GM19023 (cell line): Measurements from ENCODE around the gene TLDC2.
A peak's percentile ranks its signal among the peaks of the same experiment; 100 is the strongest.
"Not testable (repeated sequence)": the region's sequence is repeated elsewhere in the genome, so short reads cannot be mapped to it uniquely, and the experiment has no call there.

Experiments
- ATAC-seq: cut with Tn5 transposase; IDR thresholded peaks from one replicate; pipeline ENCODE4 v1.9.1; 2021; ENCODE audit warnings: mild to moderate bottlenecking, moderate library complexity; ENCODE audit not compliant: unreplicated experiment

TLDC2 gene

GRCh38 chr20:36866681-36867495 is 9.1 kb upstream of the TLDC2 start:
- ATAC-seq, result no peak

DNA sequence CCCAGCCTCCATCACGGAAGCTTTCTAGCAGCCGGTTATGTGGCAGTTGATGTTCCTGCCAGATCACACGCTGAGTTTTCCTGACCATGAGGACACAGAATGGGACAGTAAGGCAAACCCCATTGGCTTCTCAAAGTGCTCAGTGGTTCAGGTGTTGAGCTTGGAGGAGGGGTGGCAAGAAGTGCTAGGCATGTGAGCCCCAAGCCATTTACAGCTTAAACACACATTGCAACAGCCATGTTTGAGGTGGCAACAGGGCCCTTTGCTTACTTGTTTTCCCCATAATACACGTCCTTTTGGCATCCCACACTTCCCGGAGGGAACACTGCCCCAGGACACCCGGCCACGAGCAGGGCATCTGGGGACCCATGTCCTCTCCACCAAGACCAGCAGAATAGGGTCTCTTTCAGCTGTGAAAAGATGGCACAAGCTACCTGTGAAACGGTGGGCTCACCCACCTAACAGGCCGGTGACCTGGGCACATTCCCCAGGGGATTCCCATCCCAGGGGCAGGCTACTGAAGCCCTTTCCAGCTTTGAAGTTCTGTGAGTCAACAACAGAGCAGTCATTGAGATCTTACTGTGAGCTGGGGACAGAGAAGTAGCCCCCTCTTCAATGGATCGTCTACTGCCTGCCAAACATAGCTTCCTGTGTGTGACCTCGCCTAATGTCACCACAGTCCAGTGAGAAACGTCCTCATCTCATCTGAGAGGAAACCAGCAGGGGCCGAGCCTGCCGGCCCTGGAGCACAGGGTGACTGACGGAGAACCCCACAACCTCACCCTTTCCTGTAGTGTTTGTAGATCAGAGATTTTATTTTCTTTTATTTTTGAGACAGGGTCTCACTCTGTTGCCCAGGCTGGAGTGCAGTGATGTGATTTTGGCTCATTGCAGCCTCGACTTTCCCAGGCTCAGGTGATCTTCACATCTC is 4.0 kb upstream of the TLDC2 start:
- no peak for ATAC-seq

- no peak for ATAC-seq
Measured at GRCh38 chr20:36872852-36873251, 3.1 kb upstream of the TLDC2 start.

DNA sequence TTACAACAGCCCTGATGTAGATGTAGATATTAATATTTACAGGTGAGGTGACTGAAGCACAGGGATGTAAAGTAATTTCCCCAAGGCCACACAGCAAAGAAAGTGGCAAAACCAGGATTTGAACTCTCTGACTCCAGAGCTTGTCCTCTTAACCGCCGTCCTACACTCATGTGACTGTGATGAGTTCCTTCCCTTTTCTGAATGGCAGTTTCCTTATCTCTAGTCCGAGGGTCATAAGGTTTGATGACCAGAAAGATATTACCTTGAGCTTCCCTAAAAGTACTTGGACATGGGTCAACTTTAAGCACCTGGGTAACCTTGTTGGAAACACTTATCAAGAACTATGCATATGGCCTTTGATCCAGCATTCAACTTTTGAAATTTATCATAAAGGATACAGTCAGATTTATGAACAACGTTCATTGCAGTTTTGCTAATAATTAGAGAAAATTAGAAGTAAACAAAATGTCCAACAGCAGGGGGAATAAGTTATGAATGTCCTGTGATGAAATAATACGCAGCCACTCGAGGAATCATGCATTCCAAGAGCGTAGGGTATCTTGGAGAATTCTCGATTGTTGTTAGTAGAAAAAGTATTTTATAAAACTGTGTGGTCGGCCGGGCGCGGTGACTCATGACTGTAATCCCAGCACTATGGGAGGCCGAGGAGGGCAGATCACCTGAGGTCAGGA is 2.3 kb upstream of the TLDC2 start:
- ATAC-seq, result no peak

GRCh38 chr20:36875093-36875492 is 845 bp upstream of the TLDC2 start:
- ATAC-seq, result not testable (repeated sequence)

- no peak for ATAC-seq
Measured at GRCh38 chr20:36876473-36876833, 515 bp downstream of the TLDC2 start.

- no peak for ATAC-seq
Measured at GRCh38 chr20:36878941-36879340, 3.0 kb downstream of the TLDC2 start.

DNA sequence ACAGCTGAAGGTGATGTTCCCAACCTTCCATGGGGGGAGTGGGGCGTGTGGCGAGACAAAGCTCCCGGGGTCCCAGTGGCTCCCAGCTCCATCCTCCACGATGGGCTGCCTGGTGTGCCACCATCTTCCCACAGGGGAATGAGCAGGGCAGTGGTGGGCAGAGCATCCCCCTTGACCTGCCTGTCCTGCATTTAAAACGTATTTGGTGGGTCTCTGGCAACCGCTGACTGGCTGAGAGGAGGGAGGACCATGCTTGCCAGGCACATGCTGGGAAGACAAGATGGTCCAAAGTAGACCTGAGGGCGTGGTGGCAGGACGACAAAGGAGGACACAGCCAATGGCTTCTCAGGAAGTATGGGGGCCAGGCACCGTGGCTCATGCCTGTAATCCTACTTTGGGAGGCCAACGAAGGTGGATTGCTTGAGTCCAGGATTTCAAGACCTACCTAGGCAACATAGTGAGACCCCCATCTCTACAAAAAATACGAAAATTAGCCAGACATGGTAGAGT is 4.9 kb downstream of the TLDC2 start:
- ATAC-seq, result no peak

DNA sequence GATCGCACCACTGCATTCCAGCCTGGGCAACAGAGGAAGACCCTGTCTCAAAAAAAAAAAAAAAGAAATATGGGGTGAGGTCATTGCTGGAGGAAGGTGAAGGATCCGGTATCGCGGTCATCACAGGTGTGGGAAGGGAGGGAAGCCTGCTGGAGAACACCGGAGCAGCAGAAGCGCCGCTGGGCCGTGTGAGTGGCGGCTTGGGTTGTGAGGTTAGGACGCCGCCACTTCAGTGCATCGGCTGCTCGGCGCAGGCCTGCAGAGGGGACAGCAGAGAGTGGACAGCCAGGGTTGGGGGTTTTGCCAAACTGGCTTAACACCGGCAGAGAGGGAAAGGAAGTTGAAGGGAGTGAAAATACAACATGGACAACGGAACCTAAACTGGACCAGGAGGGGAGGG is 5.4 kb downstream of the TLDC2 start:
- ATAC-seq, result no peak

DNA sequence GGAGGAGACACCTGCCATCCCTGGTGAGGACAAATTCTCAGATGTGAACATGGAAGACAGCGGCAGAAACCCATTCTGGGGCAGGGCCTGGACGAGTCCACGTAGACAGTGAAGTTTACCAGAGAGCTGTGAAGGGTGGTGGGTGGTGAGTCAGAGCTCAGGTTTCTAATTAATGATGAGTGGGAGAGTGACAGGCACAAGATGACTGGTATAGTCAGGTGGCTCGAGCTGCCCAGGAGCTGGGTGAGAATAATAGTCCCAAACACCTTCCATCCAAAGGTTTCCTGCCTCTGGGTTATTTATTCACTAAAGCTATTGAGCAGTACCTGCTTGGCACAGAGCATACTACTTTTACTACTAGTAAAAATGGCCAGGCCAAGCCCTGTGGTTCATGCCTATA is 6.0 kb downstream of the TLDC2 start:
- no peak for ATAC-seq

DNA sequence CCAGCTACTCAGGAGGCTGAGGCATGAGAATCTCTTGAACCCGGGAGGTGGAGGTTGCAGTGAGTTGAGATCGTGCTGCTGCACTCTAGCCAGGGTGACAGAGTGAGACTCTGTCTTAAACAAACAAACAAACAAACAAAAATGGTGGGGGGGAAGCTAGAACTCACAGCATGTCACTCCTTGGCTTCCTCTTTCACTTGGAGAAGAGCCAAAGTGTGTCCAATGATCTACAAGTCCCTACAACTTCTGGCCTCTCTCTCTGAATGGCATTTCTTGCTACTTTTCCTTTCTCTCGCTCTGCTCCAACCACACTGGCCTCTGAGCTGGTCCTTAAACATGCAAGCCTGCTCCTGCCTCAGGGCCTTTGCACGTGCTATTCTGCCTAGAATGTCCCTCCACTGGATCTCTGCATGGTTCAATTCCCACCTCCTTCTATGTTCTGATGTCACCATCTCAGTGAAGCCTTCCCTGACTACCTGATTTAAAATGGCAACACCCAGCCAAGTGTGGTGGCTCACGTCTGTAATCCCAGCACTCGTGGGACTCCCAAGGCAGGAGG is 8.1 kb downstream of the TLDC2 start:
- ATAC-seq, result no peak

GRCh38 chr20:36885356-36885755 is 9.4 kb downstream of the TLDC2 start:
- ATAC-seq, result no peak

DNA sequence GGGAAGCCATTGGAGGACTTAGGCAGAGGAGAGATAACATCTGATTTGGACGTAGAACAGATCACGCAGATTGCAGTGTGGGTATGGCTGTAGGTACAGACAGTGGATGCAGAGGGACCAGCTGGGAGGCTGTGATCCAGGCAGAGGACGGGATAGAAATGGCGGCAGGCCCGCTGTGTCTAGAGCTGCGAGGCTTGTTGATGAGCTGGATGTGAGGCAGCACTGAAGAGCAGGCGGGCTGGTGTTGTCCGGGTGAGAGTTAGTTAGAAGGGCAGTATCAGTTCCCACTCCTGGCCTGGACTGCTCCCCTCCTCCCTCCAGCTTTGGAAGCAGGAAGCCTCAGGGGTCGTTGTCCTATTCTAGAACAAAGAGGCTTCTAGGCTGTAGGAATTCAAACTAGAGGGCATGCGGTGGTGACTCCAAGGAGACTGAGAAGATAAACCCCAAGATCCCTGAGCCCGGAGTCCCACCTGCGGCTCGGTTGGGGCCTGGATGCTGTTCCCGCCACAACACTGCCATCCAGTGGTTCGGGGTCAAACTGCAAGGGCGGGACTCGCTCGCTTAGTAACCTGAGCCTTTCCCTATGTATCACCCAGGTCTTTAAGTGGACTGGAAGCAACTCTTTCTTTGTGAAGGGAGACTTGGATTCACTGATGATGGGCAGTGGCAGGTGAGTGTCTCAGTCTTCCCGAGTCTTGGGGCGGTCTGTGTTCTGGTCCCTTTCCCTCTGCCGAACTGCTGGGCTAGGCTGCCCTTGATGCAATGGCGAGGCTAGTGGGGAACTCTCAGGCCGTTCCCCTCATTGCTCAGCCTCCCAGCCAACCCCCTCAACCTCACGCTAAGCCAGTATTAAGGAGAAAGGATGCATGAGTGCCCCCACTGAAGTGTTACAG is 11.2 kb downstream of the TLDC2 start:
- ATAC-seq, result peak; percentile 64

GRCh38 chr20:36887752-36888090 is 11.8 kb downstream of the TLDC2 start:
- no peak for ATAC-seq

GRCh38 chr20:36888880-36889516 is 13.1 kb downstream of the TLDC2 start:
- ATAC-seq, result no peak

DNA sequence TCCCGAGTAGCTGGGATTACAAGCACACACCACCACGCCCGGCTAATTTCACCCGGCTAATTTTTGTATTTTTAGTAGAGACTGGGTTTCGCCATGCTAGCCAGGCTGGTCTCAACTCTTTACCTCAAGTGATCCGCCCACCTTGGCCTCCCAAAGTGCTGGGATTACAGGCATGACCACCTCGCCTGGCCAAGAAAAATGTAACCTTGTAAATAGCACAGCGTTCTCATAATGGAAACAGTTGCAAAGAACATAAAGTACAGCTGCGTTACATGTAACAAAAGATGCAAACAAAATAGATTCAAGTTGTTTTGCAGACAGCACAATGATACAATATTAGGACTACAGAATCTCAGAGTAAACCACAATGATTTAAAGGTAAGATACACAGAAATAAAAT is 14.6 kb downstream of the TLDC2 start:
- no peak for ATAC-seq

GRCh38 chr20:36891211-36891610 is 15.3 kb downstream of the TLDC2 start:
- no peak for ATAC-seq

GRCh38 chr20:36893801-36894200 is 17.9 kb downstream of the TLDC2 start:
- no peak for ATAC-seq

GRCh38 chr20:36895036-36895435 is 19.1 kb downstream of the TLDC2 start:
- no peak for ATAC-seq

DNA sequence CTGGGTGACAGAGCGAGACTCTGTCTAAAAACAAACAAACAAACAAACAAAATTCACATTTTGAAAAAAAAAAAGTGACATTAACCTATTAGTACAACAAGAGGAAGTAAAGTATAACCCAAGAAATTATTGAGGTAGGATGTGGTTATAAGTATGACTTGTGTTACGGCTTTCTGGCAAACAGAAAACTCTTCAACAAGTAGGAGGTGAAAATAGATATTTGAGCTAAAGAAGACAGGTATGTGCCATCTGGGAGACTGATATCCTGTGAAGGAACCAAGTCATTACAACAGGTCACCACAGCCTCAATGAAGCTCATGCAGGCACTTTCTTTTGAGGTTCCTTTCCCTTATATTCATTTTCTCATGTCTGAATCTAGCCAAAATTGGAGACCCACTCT is 28.8 kb downstream of the TLDC2 start:
- no peak for ATAC-seq
